ENCODE results near the gene STARD8. TPM values are rescaled to one million over a fixed set of nuclear protein-coding genes. Genes with fewer than 3 reads are reported as not detected.
A peak's percentile ranks its signal among the peaks of the same experiment; 100 is the strongest.

The STARD8 gene
- total RNA-seq, 1 experiment from 2014 or later, result not detected

DNA sequence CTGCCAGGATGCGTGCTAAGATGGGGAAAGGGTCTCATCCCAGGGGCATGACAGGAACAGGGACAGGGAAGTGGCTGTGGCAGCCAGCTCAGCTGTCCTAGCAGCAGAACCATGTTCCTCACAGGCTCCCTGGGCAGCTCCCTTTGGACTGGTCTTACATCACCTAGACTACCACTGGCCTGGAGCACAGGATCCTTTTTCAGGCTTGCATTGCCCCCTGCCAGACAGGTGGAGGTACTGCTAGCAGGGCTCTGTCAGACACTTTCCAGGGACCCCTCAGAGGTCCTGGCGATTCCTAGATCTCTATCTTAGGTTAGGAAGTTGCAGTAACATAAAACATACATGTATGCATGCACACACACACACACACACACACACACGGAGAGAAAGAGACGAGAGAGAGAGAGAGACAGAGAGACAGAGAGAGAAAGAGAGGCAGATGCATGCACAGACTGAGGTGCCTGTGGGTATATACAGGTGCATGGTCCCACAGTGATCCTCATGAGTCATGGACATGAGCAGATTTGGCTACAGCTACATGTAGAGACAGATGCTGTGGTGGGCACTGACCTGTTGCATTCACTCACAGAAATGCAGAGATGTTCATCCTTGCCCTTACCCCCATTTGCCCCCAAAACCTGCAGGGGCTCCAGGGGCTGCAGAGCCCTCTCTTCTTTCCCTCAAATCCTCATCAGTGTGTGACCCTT lies 63.6 kb downstream of the STARD8 start:
- H3K4me3 Mint-ChIP-seq (ENCODE audit: unreplicated experiment), result no peak overlapping the region
- no peaks in the 10 kb centered on the region for H3K36me3 Mint-ChIP-seq (ENCODE audit: insufficient read depth, unreplicated experiment)
- peaks cover 5% of the 10 kb centered on the region for H3K27me3 Mint-ChIP-seq (ENCODE audit: insufficient read depth, unreplicated experiment)
- POLR2A ChIA-PET, result no interaction called here
- no peaks in the 10 kb centered on the region for H3K36me3 ChIP-seq (ENCODE audit: control insufficient read depth, insufficient read depth, low read length)
- H3K4me1 Mint-ChIP-seq (ENCODE audit: low read depth, unreplicated experiment), result peaks cover 7% of the 10 kb centered on the region
- DNase-seq, result peak; percentile 62 to 63
- TF ChIP-seq, protein P1, sequence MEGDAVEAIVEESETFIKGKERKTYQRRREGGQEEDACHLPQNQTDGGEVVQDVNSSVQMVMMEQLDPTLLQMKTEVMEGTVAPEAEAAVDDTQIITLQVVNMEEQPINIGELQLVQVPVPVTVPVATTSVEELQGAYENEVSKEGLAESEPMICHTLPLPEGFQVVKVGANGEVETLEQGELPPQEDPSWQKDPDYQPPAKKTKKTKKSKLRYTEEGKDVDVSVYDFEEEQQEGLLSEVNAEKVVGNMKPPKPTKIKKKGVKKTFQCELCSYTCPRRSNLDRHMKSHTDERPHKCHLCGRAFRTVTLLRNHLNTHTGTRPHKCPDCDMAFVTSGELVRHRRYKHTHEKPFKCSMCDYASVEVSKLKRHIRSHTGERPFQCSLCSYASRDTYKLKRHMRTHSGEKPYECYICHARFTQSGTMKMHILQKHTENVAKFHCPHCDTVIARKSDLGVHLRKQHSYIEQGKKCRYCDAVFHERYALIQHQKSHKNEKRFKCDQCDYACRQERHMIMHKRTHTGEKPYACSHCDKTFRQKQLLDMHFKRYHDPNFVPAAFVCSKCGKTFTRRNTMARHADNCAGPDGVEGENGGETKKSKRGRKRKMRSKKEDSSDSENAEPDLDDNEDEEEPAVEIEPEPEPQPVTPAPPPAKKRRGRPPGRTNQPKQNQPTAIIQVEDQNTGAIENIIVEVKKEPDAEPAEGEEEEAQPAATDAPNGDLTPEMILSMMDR (IDR thresholded peaks at IDR 0.05; ENCODE audit: insufficient read depth in 1 of 2, low read depth in 1 of 2, low read length in 1 of 2, severe bottlenecking in 1 of 2, unreplicated experiment in 1 of 2), result peak; percentile 63 to 72
- H3K27me3 ChIP-seq (replicated peaks; ENCODE audit: control insufficient read depth, insufficient read depth, low read length), result no peaks in the 10 kb centered on the region
- no peaks in the 10 kb centered on the region for H3K9me3 Mint-ChIP-seq (ENCODE audit: unreplicated experiment)
- no peak overlapping the region for H3K27ac Mint-ChIP-seq (ENCODE audit: unreplicated experiment)
- H3K9me3 ChIP-seq, result no peaks in the 10 kb centered on the region
- H3K4me1 ChIP-seq, result no peaks in the 10 kb centered on the region
- H3K4me3 ChIP-seq (ENCODE audit: low read depth, low read length), result no peak overlapping the region
- no TSS peak for BruUV-seq (replicated peaks)
- intact Hi-C loops (cut with micrococcal nuclease; ENCODE audit: unreplicated experiment), result loop anchor here (1.0 to 2.0 kb wide), 5 partner anchors 192 to 526 kb away; no protein-coding TSS in a partner anchor
- CTCF ChIA-PET, result interaction anchor here (0.5 to 1.4 kb wide), 12 partner anchors 11 to 770 kb away, joined by 3 to 23 read pairs (median 4); partner anchors contain the start of gene STARD8

DNA sequence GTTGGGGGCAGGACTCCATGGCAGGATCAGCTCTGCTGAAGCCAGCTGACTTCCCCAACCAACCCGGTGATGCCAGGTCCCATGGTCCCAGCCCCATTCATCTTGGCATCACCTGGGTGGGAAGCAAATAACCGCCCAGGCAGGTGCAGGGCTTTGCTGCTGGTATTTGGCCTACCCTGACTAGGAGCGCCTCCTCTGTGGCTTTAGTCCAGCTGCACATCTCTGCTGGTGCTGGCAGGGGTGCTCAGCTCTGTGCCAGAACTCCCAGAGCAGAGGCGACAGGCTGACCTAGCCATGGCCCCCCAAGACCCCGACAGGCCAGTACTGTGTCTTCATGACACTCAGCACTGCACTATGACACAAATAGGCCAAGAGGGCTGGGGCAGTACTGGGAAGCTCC lies 64.4 kb downstream of the STARD8 start:
- H3K4me1 Mint-ChIP-seq (ENCODE audit: low read depth, unreplicated experiment), result peaks cover 7% of the 10 kb centered on the region
- ChIA-PET POLR2A (no interaction called here), CTCF (no interaction called here)
- no peaks in the 10 kb centered on the region for H3K9me3 Mint-ChIP-seq (ENCODE audit: unreplicated experiment)
- no peak overlapping the region for H3K27ac Mint-ChIP-seq (ENCODE audit: unreplicated experiment)
- H3K4me1 ChIP-seq, result no peaks in the 10 kb centered on the region
- H3K36me3 Mint-ChIP-seq (ENCODE audit: insufficient read depth, unreplicated experiment), result no peaks in the 10 kb centered on the region
- H3K9me3 ChIP-seq, result no peaks in the 10 kb centered on the region
- no peaks in the 10 kb centered on the region for H3K36me3 ChIP-seq (ENCODE audit: control insufficient read depth, insufficient read depth, low read length)
- no TSS peak for BruUV-seq (replicated peaks)
- TF ChIP-seq, protein P1 (IDR thresholded peaks at IDR 0.05; ENCODE audit: insufficient read depth in 1 of 2, low read depth in 1 of 2, low read length in 1 of 2, severe bottlenecking in 1 of 2, unreplicated experiment in 1 of 2), result no peak
- H3K27me3 Mint-ChIP-seq (ENCODE audit: insufficient read depth, unreplicated experiment), result peaks cover 5% of the 10 kb centered on the region
- no peak overlapping the region for H3K4me3 Mint-ChIP-seq (ENCODE audit: unreplicated experiment)
- DNase-seq, result no peak
- intact Hi-C loops (cut with micrococcal nuclease; ENCODE audit: unreplicated experiment), result loop anchor here (1.0 to 2.0 kb wide), 5 partner anchors 193 to 527 kb away; no protein-coding TSS in a partner anchor
- H3K4me3 ChIP-seq (ENCODE audit: low read depth, low read length), result no peak overlapping the region
- H3K27me3 ChIP-seq (replicated peaks; ENCODE audit: control insufficient read depth, insufficient read depth, low read length), result no peaks in the 10 kb centered on the region

DNA sequence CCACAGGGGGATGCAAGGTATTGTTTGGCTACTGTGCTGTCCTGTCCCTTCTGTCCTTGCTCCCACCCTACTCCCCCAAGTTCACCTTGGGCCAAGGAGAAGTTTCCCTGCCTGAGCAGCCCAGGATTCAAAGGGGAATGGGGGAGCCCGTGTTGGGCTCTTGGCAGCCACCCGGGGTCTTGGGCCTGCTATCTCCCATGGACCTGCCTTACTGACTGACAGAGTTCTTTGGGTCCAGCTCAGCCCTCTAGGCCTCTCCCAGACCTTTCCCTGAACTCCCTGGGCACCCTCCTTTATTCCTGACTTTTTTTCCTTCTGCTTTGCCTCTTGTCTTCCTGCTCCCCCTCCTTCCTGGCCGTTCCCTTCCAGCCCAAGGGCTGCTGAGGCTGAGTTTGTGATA lies 67.4 kb downstream of the STARD8 start:
- Histone ChIP-seq H3K9me3 (no peaks in the 10 kb centered on the region), H3K4me3 (ENCODE audit: low read depth, low read length) (no peak overlapping the region), H3K36me3 (ENCODE audit: control insufficient read depth, insufficient read depth, low read length) (no peaks in the 10 kb centered on the region), H3K4me1 (no peaks in the 10 kb centered on the region), H3K27me3 (replicated peaks; ENCODE audit: control insufficient read depth, insufficient read depth, low read length) (no peaks in the 10 kb centered on the region)
- TF ChIP-seq, protein P1 (IDR thresholded peaks at IDR 0.05; ENCODE audit: insufficient read depth in 1 of 2, low read depth in 1 of 2, low read length in 1 of 2, severe bottlenecking in 1 of 2, unreplicated experiment in 1 of 2), result no peak
- Mint-ChIP-seq H3K9me3 (ENCODE audit: unreplicated experiment) (no peaks in the 10 kb centered on the region), H3K4me3 (ENCODE audit: unreplicated experiment) (no peak overlapping the region), H3K27me3 (ENCODE audit: insufficient read depth, unreplicated experiment) (peaks cover 5% of the 10 kb centered on the region), H3K4me1 (ENCODE audit: low read depth, unreplicated experiment) (peaks cover 7% of the 10 kb centered on the region), H3K27ac (ENCODE audit: unreplicated experiment) (no peak overlapping the region), H3K36me3 (ENCODE audit: insufficient read depth, unreplicated experiment) (no peaks in the 10 kb centered on the region)
- ChIA-PET POLR2A (no interaction called here), CTCF (no interaction called here)
- no TSS peak for BruUV-seq (replicated peaks)
- no peak for DNase-seq
- intact Hi-C loops (cut with micrococcal nuclease; ENCODE audit: unreplicated experiment), result no loop called here

Data from Caco-2 (cell line).